A673 (cell line): Measurements from ENCODE around the gene MT1H. TPM values are rescaled to one million over a fixed set of nuclear protein-coding genes. Genes with fewer than 3 reads are reported as not detected.

Source experiments
- BruUV-seq: library from RNA; stranded (reverse); fragments of 400-500 nt; replicated peaks from 2 replicates; lab custom pipeline; 2021; lab: Mats Ljungman, UMichigan
- CTCF ChIA-PET: fragments of 300-600 bp; sonication (Branson Sonifier 250); formaldehyde crosslinking; loops from one replicate; lab custom pipeline; 2022; ENCODE audit warnings: antibody characterized with exemption; lab: Charles Lee
- POLR2A ChIA-PET: fragments of 300-600 bp; sonication (Branson Sonifier 250); formaldehyde crosslinking; loops from one replicate; lab custom pipeline; 2022; ENCODE audit warnings: antibody characterized with exemption; ENCODE audit not compliant: low non-redundant PET; lab: Charles Lee
- DNase-seq: peaks from one replicate; pipeline ENCODE4 v3.0.0-alpha.2; 2015; ENCODE audit warnings: low spot score
- H3K27ac ChIP-seq: fragments of 200-600 bp; sonication (generic); 2 replicates; pipeline ENCODE4 v1.5.1; 2016; ENCODE audit warnings: mixed run types, low read depth, mild to moderate bottlenecking, mixed read lengths, antibody characterized with exemption, low read length; ENCODE audit not compliant: poor library complexity, severe bottlenecking
- H3K27me3 ChIP-seq: fragments of 200-600 bp; sonication (generic); replicated peaks from 2 replicates; pipeline ENCODE4 v1.6.1; 2017; ENCODE audit warnings: mixed run types, low read depth, mild to moderate bottlenecking, mixed read lengths, antibody characterized with exemption, low read length; ENCODE audit not compliant: insufficient read depth, poor library complexity
- H3K36me3 ChIP-seq: fragments of 200-600 bp; sonication (generic); 2 replicates; pipeline ENCODE4 v1.6.1; 2016; ENCODE audit warnings: mixed run types, mild to moderate bottlenecking, mixed read lengths, antibody characterized with exemption, low read length; ENCODE audit not compliant: insufficient read depth, poor library complexity, severe bottlenecking
- H3K4me1 ChIP-seq: fragments of 200-600 bp; sonication (generic); 2 replicates; pipeline ENCODE4 v1.6.1; 2017; ENCODE audit warnings: mixed run types, mild to moderate bottlenecking, mixed read lengths, antibody characterized with exemption, low read length; ENCODE audit not compliant: insufficient read depth, poor library complexity, severe bottlenecking
- H3K4me3 ChIP-seq: fragments of 200-600 bp; sonication (generic); 2 replicates; pipeline ENCODE4 v1.5.1; 2016; ENCODE audit warnings: low read depth, mixed run types, mild to moderate bottlenecking, mixed read lengths, low read length; ENCODE audit not compliant: poor library complexity, severe bottlenecking
- H3K9me3 ChIP-seq: fragments of 200-600 bp; sonication (generic); 2 replicates; pipeline ENCODE4 v1.6.1; 2016; ENCODE audit warnings: mixed run types, low read depth, mild to moderate bottlenecking, mixed read lengths, antibody characterized with exemption, low read length; ENCODE audit not compliant: poor library complexity, severe bottlenecking
- CTCF ChIP-seq: fragments of 300-800, 200-600 bp; sonication (generic); conservative IDR thresholded peaks from 2 replicates; pipeline ENCODE4 v1.5.1; 2017; ENCODE audit warnings: low read depth, mild to moderate bottlenecking, antibody characterized with exemption, low read length, moderate library complexity, mixed read lengths
- EZH2 ChIP-seq: fragments of 200-600 bp; sonication (generic); IDR thresholded peaks from 2 replicates; pipeline ENCODE4 v1.6.1; 2017; ENCODE audit warnings: borderline replicate concordance, low read depth, mild to moderate bottlenecking, mixed read lengths, antibody characterized with exemption, low read length; ENCODE audit not compliant: poor library complexity, severe bottlenecking
- intact Hi-C: fragments of 100-400 bp; cut with micrococcal nuclease; formaldehyde crosslinking; loops from one replicate; pipeline ENCODE4 v1.10.0; 2022; ENCODE audit not compliant: unreplicated experiment
- total RNA-seq: library from RNA; stranded (reverse); gene quantifications from 2 replicates; pipeline ENCODE4 v1.2.3, GENCODE V29; 2021

MT1H gene
- total RNA-seq, 1 experiment from 2014 or later, result 2.4 TPM

GRCh38 chr16:56701534-56701933, 31.9 kb downstream of the MT1H start:
- ChIA-PET CTCF (interaction anchor here (0.6 to 1.9 kb wide), 14 partner anchors 28 to 1237 kb away, joined by 3 to 30 read pairs (median 4); partner anchors contain the start of gene MT2A), POLR2A (interaction anchor here (0.6 kb wide), 1 partner anchor 167 kb away, joined by 3 read pairs; no protein-coding TSS in a partner anchor)
- TF ChIP-seq EZH2, result no peak
- TF ChIP-seq CTCF, result no peak
- no peaks in the 10 kb centered on the region for H3K4me1 ChIP-seq
- no peaks in the 10 kb centered on the region for H3K9me3 ChIP-seq
- H3K27me3 ChIP-seq, result no peaks in the 10 kb centered on the region
- H3K27ac ChIP-seq, result no peak overlapping the region
- no TSS peak for BruUV-seq
- intact Hi-C loops, result loop anchor here (5.0 kb wide), 2 partner anchors 99 to 759 kb away; no protein-coding TSS in a partner anchor
- H3K4me3 ChIP-seq, result no peak overlapping the region
- no peak for DNase-seq
- H3K36me3 ChIP-seq, result no peaks in the 10 kb centered on the region

- Histone ChIP-seq H3K27me3 (no peaks in the 10 kb centered on the region), H3K4me1 (no peaks in the 10 kb centered on the region), H3K36me3 (no peaks in the 10 kb centered on the region), H3K4me3 (no peak overlapping the region), H3K9me3 (no peaks in the 10 kb centered on the region), H3K27ac (no peak overlapping the region)
- no TSS peak for BruUV-seq
- ChIA-PET CTCF (interaction anchor here (1.9 kb wide), 1 partner anchor 99 kb away, joined by 30 read pairs; no protein-coding TSS in a partner anchor), POLR2A (no interaction called here)
- TF ChIP-seq EZH2, result no peak
- TF ChIP-seq CTCF, result no peak
- intact Hi-C loops, result loop anchor here (1.0 to 5.0 kb wide), 5 partner anchors 29 to 761 kb away; no protein-coding TSS in a partner anchor
- no peak for DNase-seq
These were observed 33.2 kb downstream of the MT1H start for GRCh38 chr16:56702836-56703235.

- Histone ChIP-seq H3K9me3 (no peaks in the 10 kb centered on the region), H3K4me1 (no peaks in the 10 kb centered on the region), H3K27me3 (no peaks in the 10 kb centered on the region), H3K27ac (no peak overlapping the region), H3K36me3 (no peaks in the 10 kb centered on the region), H3K4me3 (no peak overlapping the region)
- TF ChIP-seq EZH2, result no peak
- no peak for TF ChIP-seq CTCF
- POLR2A ChIA-PET, result no interaction called here
- CTCF ChIA-PET, result no interaction called here
- intact Hi-C loops, result no loop called here
- no TSS peak for BruUV-seq
- DNase-seq, result no peak
These were observed 39.2 kb downstream of the MT1H start for GRCh38 chr16:56708525-56709442.
